T-cell (primary cell): Measurements from ENCODE around the gene PPP1R37. TPM values are rescaled to one million over a fixed set of nuclear protein-coding genes. Genes with fewer than 3 reads are reported as not detected.
A peak's percentile ranks its signal among the peaks of the same experiment; 100 is the strongest.

Experiments
- ATAC-seq, 4 experiments: fragments of 200-7000 bp in 3 of 4; fragments of 150-1000 bp in 1 of 4; cut with Tn5 transposase; replicated peaks in 1 of 4; 1 replicate in 3 of 4; 2 replicates in 1 of 4; pipeline ENCODE4 v1.10.0; 2021; ENCODE audit warnings: moderate library complexity in 3 of 4, mild to moderate bottlenecking in 2 of 4, moderate number of reproducible peaks in 1 of 4
- CTCF ChIA-PET, 2 donors: fragments of 300-600 bp; sonication (Branson Sonifier 250); formaldehyde crosslinking; loops; one replicate each; lab custom pipeline; 2022; ENCODE audit warnings: antibody characterized with exemption in 2 of 2; lab: Charles Lee
- POLR2A ChIA-PET, 2 donors: fragments of 300-600 bp; sonication (Branson Sonifier 250); formaldehyde crosslinking; loops; one replicate each; lab custom pipeline; 2022; ENCODE audit warnings: antibody characterized with exemption in 2 of 2; lab: Charles Lee
- DNase-seq, 35 experiments: peaks; one replicate each; pipeline versions ENCODE4 v3.0.0 to v3.0.0-alpha.2; 2013 to 2023
- H3K27ac ChIP-seq: one replicate; pipeline ENCODE4 v1.5.1; 2013; ENCODE audit warnings: low read length
- H3K27me3 ChIP-seq, 2 experiments: replicated peaks in 1 of 2; 1 replicate in 1 of 2; 2 replicates in 1 of 2; pipeline versions ENCODE4 v1.6.1 to v1.7.0; 2013; ENCODE audit warnings: low read length in 1 of 2, mixed read lengths in 1 of 2; ENCODE audit not compliant: control insufficient read depth in 2 of 2, insufficient read depth in 2 of 2; ENCODE audit errors: extremely low read depth in 1 of 2
- H3K36me3 ChIP-seq, 2 donors: 1 replicate in 1 of 2; 2 replicates in 1 of 2; pipeline versions ENCODE4 v1.6.1 to v1.7.0; 2013; ENCODE audit warnings: low read length in 1 of 2; ENCODE audit not compliant: control insufficient read depth in 2 of 2, insufficient read depth in 1 of 2; ENCODE audit errors: extremely low read depth in 1 of 2
- H3K4me1 ChIP-seq, 2 experiments: 1 replicate in 1 of 2; 2 replicates in 1 of 2; pipeline versions ENCODE4 v1.6.1 to v1.7.0; 2013; ENCODE audit warnings: low read length in 2 of 2, mixed read lengths in 1 of 2; ENCODE audit not compliant: insufficient read depth in 2 of 2, control insufficient read depth in 1 of 2; ENCODE audit errors: extremely low read depth in 1 of 2
- H3K4me3 ChIP-seq, 2 donors: 1 replicate in 1 of 2; 2 replicates in 1 of 2; pipeline versions ENCODE4 v1.5.1 to v1.7.0; 2013; ENCODE audit warnings: mild to moderate bottlenecking in 2 of 2, low read length in 1 of 2, moderate library complexity in 1 of 2; ENCODE audit not compliant: control insufficient read depth in 1 of 2; ENCODE audit errors: extremely low read depth in 1 of 2
- H3K9me3 ChIP-seq: 2 replicates; pipeline ENCODE4 v1.7.0; 2013
- H3K27ac Mint-ChIP-seq, 2 donors: one replicate each; pipeline ENCODE4 v1.8.0; 2020 to 2021; ENCODE audit warnings: mild to moderate bottlenecking in 2 of 2, mixed read lengths in 2 of 2
- H3K27me3 Mint-ChIP-seq, 2 donors: one replicate each; pipeline ENCODE4 v1.8.0; 2021 to 2022; ENCODE audit warnings: mixed read lengths in 2 of 2
- H3K36me3 Mint-ChIP-seq: one replicate; pipeline ENCODE4 v1.8.0; 2021; ENCODE audit warnings: mixed read lengths
- H3K4me1 Mint-ChIP-seq, 3 donors: one replicate each; pipeline ENCODE4 v1.8.0; 2020 to 2022; ENCODE audit warnings: mixed read lengths in 3 of 3, mild to moderate bottlenecking in 1 of 3
- H3K4me3 Mint-ChIP-seq, 3 donors: one replicate each; pipeline ENCODE4 v1.8.0; 2020 to 2022; ENCODE audit warnings: mild to moderate bottlenecking in 3 of 3, mixed read lengths in 3 of 3, moderate library complexity in 3 of 3
- H3K9me3 Mint-ChIP-seq, 3 donors: one replicate each; pipeline ENCODE4 v1.8.0; 2020 to 2022; ENCODE audit warnings: mixed read lengths in 3 of 3
- WGBS: methylation state at CpG from one replicate; pipeline ENCODE4 v1.1.5; 2013; ENCODE audit warnings: missing lambda C conversion rate; ENCODE audit not compliant: insufficient coverage; 5-methylcytosine and 5-hydroxymethylcytosine counted together
- total RNA-seq, 35 experiments: library from RNA in 6 of 35; stranded (reverse) in 6 of 35; fragments of 120-200 nt in 1 of 35; gene quantifications; one replicate each; pipeline versions ENCODE4 v1.2.1 to v1.2.4 and lab custom pipeline; 2013 to 2026

The PPP1R37 gene
- total RNA-seq, result 10 to 100 TPM; 17.2 to 35.2 (median 30.4) TPM
- total RNA-seq (2013), result 16.3 TPM
- total RNA-seq (lab: John Stamatoyannopoulos, UW), result 25.1 to 51.4 (median 33.0) reads per million in 29 experiments

GRCh38 chr19:45092747-45093678, at the start of gene PPP1R37:
PPP1R37 (plus strand) TSS chr19:45093179; CDS start chr19:45093326, 147 bp downstream.
- Mint-ChIP-seq H3K4me3 (peak within 1 kb of the TSS; percentile 93 to 98 (median 96)), H3K27ac (peak within 1 kb of the TSS; percentile 97 to 99), H3K36me3 (peaks cover 8% of the 10 kb centered on the region), H3K27me3 (no peaks in the 10 kb centered on the region), H3K9me3 (no peaks in the 10 kb centered on the region), H3K4me1 (peaks cover 74 to 78% (median 74%) of the 10 kb centered on the region in 3 donors)
- Histone ChIP-seq H3K27me3 (peaks cover 0 to 2% of the 10 kb centered on the region in 2 experiments), H3K9me3 (no peaks in the 10 kb centered on the region), H3K4me1 (peaks cover 28 to 91% of the 10 kb centered on the region in 2 experiments), H3K36me3 (peaks cover 6 to 8% of the 10 kb centered on the region in 2 donors), H3K4me3 (peak within 1 kb of the TSS; percentile 76 to 94), H3K27ac (peak within 1 kb of the TSS; percentile 85)
- ChIA-PET POLR2A (no interaction called here), CTCF (interaction anchor here in 1 of 2 donors (0.6 to 2.7 kb wide), 8 partner anchors 10 to 85 kb away, joined by 3 to 16 read pairs (median 4); partner anchors contain the start of genes BLOC1S3, GEMIN7 and TRAPPC6A)
- DNase-seq (peak; percentile 81 to 96 (median 90)), ATAC-seq (peak; percentile 74 to 83 (median 80))
- under 1% methylated on average over 103 of the region's 103 CpGs for WGBS

GRCh38 chr19:45045671-45046353, 47.2 kb upstream of the PPP1R37 start:
- CTCF ChIA-PET, result no interaction called here
- H3K27me3 Mint-ChIP-seq, result no peaks in the 10 kb centered on the region
- no peak overlapping the region for H3K27ac ChIP-seq
- H3K4me3 ChIP-seq, result no peak overlapping the region
- no peak for DNase-seq
- no peaks in the 10 kb centered on the region for H3K27me3 ChIP-seq
- no peaks in the 10 kb centered on the region for H3K9me3 ChIP-seq
- POLR2A ChIA-PET, result no interaction called here
- H3K4me3 Mint-ChIP-seq, result no peak overlapping the region
- H3K27ac Mint-ChIP-seq, result no peak overlapping the region
- no peaks in the 10 kb centered on the region for H3K9me3 Mint-ChIP-seq
- H3K36me3 ChIP-seq, result peaks cover 8 to 57% of the 10 kb centered on the region in 2 donors
- WGBS, result 96% methylated on average over 12 of the region's 14 CpGs
- no peak for ATAC-seq
- H3K36me3 Mint-ChIP-seq, result peaks cover 24% of the 10 kb centered on the region
- peaks cover 2 to 39% of the 10 kb centered on the region in 2 experiments for H3K4me1 ChIP-seq
- peaks cover 53 to 61% (median 53%) of the 10 kb centered on the region in 3 donors for H3K4me1 Mint-ChIP-seq

GRCh38 chr19:45046355-45046754, 46.6 kb upstream of the PPP1R37 start:
- no peak for ATAC-seq
- peaks cover 8 to 52% of the 10 kb centered on the region in 2 donors for H3K36me3 ChIP-seq
- Mint-ChIP-seq H3K9me3 (no peaks in the 10 kb centered on the region), H3K4me3 (no peak overlapping the region), H3K27me3 (no peaks in the 10 kb centered on the region), H3K27ac (peak overlapping the region in 1 of 2 donors; percentile 28), H3K4me1 (peaks cover 50 to 56% (median 51%) of the 10 kb centered on the region in 3 donors), H3K36me3 (peaks cover 21% of the 10 kb centered on the region)
- no peak overlapping the region for H3K27ac ChIP-seq
- ChIA-PET POLR2A (no interaction called here), CTCF (no interaction called here)
- WGBS, result 86% methylated on average over 2 of the region's 7 CpGs
- no peaks in the 10 kb centered on the region for H3K27me3 ChIP-seq
- H3K9me3 ChIP-seq, result no peaks in the 10 kb centered on the region
- DNase-seq, result no peak
- H3K4me1 ChIP-seq, result peaks cover 2 to 34% of the 10 kb centered on the region in 2 experiments
- no peak overlapping the region for H3K4me3 ChIP-seq

- H3K4me1 Mint-ChIP-seq, result peaks cover 43 to 48% (median 46%) of the 10 kb centered on the region in 3 donors
- Histone ChIP-seq H3K27ac (no peak overlapping the region), H3K27me3 (no peaks in the 10 kb centered on the region), H3K9me3 (no peaks in the 10 kb centered on the region), H3K4me1 (peaks cover 2 to 26% of the 10 kb centered on the region in 2 experiments), H3K36me3 (peaks cover 11 to 48% of the 10 kb centered on the region in 2 donors), H3K4me3 (no peak overlapping the region)
- DNase-seq, result no peak
- H3K36me3 Mint-ChIP-seq, result peaks cover 17% of the 10 kb centered on the region
- peak overlapping the region in 2 of 3 donors; percentile 7 to 21 for H3K4me3 Mint-ChIP-seq
- ChIA-PET POLR2A (interaction anchor here (0.6 to 0.8 kb wide), 2 partner anchors 12 to 326 kb away, joined by 3 read pairs; no protein-coding TSS in a partner anchor), CTCF (no interaction called here)
- no peaks in the 10 kb centered on the region for H3K27me3 Mint-ChIP-seq
- H3K9me3 Mint-ChIP-seq, result no peaks in the 10 kb centered on the region
- WGBS, result no CpG with 5 or more reads among the region's 7 CpGs
- H3K27ac Mint-ChIP-seq, result peak overlapping the region; percentile 77 to 82
- peak in 1 of 4 experiments; percentile 61 for ATAC-seq
Observed at GRCh38 chr19:45047188-45047797, 45.7 kb upstream of the PPP1R37 start.

GRCh38 chr19:45049073-45049736, 43.8 kb upstream of the PPP1R37 start:
- H3K4me1 ChIP-seq, result peaks cover 2 to 22% of the 10 kb centered on the region in 2 experiments
- peaks cover 15 to 54% of the 10 kb centered on the region in 2 donors for H3K36me3 ChIP-seq
- ChIA-PET CTCF (no interaction called here), POLR2A (no interaction called here)
- no peak for ATAC-seq
- H3K27ac ChIP-seq, result no peak overlapping the region
- Mint-ChIP-seq H3K36me3 (peaks cover 25% of the 10 kb centered on the region), H3K9me3 (no peaks in the 10 kb centered on the region), H3K4me1 (peaks cover 41 to 48% (median 46%) of the 10 kb centered on the region in 3 donors), H3K27ac (peak overlapping the region in 1 of 2 donors; percentile 55), H3K27me3 (no peaks in the 10 kb centered on the region), H3K4me3 (no peak overlapping the region)
- no peaks in the 10 kb centered on the region for H3K9me3 ChIP-seq
- no peak for DNase-seq
- H3K27me3 ChIP-seq, result no peaks in the 10 kb centered on the region
- H3K4me3 ChIP-seq, result no peak overlapping the region
- 87% methylated on average over 8 of the region's 8 CpGs for WGBS
